ENCODE data around the gene COMMD1.

The COMMD1 gene

DNA sequence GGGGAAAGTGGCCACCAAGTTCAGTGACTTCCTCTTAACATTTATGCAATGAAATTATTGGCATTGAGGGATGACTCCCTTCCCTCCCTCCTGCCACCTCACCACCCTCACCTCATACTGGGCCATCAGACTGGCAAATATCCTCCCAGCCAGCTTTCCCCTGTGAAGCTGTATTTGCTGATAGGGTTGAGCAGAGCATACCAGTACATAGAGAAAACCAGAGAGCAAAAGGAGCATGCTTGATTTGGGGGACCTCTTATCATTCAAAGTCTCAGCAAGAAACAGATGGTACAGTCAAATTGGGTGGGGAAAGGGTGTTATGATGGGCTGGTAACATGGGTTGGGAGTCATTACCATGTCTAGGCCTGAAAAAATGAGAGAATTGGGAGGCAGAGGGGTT, 271.3 kb downstream of the COMMD1 start:
- Mint-ChIP-seq H3K9me3 (no peaks in the 10 kb centered on the region), H3K27ac (no peak overlapping the region), H3K27me3 (no peaks in the 10 kb centered on the region), H3K4me3 (no peak overlapping the region), H3K4me1 (no peaks in the 10 kb centered on the region)
- DNase-seq: no peak
- no peak for ATAC-seq

- no peak for DNase-seq
- H3K4me3 Mint-ChIP-seq: no peak overlapping the region
Measured at GRCh38 chr2:62177392-62178049, 272.0 kb downstream of the COMMD1 start.

DNA sequence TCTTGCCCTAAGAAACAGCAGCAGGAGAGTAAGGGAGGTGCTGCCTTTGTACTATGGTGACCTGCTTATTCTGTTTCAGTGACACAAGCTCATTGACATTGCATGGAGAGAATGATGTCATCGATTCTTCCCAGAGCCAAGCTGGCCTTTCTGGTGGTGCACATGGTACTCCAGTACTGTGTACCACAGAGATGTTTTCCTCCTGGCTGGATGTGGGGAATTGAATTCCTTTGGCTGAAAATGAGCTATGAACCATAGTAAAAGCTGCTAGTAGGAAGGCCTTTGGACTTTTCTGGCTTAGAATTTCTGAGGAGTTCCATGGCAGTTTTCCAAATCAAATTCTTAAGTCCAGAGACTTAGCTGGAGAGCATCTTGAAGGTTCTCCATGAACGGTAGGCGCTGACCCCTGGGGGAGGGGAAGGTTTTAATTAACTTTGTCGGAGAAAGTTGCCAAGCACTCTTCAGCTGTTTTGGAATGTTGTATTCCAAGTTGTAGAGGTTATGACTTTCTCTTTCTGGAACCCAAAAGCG, 273.3 kb downstream of the COMMD1 start:
- ATAC-seq (no peak), DNase-seq (no peak)
- Mint-ChIP-seq H3K4me3 (no peak overlapping the region), H3K9me3 (no peaks in the 10 kb centered on the region), H3K27ac (no peak overlapping the region), H3K4me1 (no peaks in the 10 kb centered on the region), H3K27me3 (no peaks in the 10 kb centered on the region)

More at GRCh38 chr2:62177392-62178049, 272.0 kb downstream of the COMMD1 start:
- H3K9me3 Mint-ChIP-seq: no peaks in the 10 kb centered on the region
- H3K27ac Mint-ChIP-seq: no peak overlapping the region
- ATAC-seq: no peak
- H3K4me1 Mint-ChIP-seq: no peaks in the 10 kb centered on the region
- no peaks in the 10 kb centered on the region for H3K27me3 Mint-ChIP-seq

- H3K27me3 Mint-ChIP-seq: no peaks in the 10 kb centered on the region
- no peak overlapping the region for H3K4me3 Mint-ChIP-seq
- no peak for DNase-seq
- no peak for ATAC-seq
- no peaks in the 10 kb centered on the region for H3K4me1 Mint-ChIP-seq
- no peaks in the 10 kb centered on the region for H3K9me3 Mint-ChIP-seq
- no peak overlapping the region for H3K27ac Mint-ChIP-seq
Measured at GRCh38 chr2:62180975-62181374, 275.5 kb downstream of the COMMD1 start.

DNA sequence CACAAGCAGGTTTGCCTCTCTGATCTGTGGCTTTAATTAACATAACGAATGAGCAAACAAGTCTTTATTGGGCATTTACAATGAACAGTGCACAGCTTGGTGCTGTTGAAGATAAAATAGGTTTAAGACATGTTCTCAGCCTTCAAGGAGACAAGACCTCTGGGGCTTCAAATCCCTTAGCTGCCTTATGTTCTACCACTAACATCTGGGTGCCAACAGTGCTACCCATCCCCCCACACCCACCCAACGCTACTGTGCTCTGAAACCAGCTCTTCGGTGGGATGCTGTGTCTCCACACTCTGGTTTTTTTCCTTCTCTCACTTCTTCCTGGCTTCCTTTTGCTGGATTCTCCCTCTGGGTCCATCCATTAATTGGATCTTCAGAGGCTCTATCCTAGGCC, 276.4 kb downstream of the COMMD1 start:
- no peak overlapping the region for H3K4me3 Mint-ChIP-seq
- H3K27ac Mint-ChIP-seq: no peak overlapping the region
- H3K4me1 Mint-ChIP-seq: no peaks in the 10 kb centered on the region
- H3K27me3 Mint-ChIP-seq: no peaks in the 10 kb centered on the region
- DNase-seq: no peak
- no peak for ATAC-seq
- H3K9me3 Mint-ChIP-seq: no peaks in the 10 kb centered on the region

DNA sequence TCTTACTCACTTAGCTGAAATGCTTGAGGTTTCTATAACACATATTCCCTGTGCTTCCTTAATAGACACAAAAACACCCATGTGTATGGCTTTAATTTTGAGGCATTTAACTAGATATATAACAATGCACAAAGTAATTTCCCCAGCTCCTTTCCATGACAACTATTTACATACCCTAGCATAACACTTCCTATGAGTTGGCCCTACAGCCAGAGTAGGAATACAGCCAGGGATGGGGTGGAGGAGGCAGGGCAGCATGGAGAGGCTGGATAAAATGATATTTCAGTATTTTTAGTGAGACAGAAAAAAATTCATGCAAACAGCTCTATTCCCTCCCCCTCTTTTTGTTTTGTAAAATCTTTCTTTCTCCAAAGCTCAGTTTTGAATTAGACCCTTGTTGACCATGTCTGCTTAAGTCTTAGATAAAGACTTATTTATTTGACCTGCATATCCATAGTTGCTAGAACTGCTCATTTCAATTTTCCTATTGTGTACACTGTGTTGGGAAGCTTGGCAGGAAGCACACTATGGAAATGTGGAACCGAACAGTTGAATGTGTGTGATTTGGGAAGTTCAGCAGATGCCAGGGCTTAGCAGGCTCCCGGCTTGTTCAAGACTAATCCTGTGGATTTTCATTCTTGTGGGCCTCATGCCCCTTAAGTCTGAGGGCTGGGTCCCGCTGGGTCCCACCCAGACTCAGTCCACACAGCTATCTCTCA, 279.2 kb downstream of the COMMD1 start:
- Mint-ChIP-seq H3K9me3 (no peaks in the 10 kb centered on the region), H3K27ac (no peak overlapping the region), H3K27me3 (no peaks in the 10 kb centered on the region), H3K4me3 (no peak overlapping the region), H3K4me1 (peaks cover 5% of the 10 kb centered on the region)
- ATAC-seq (no peak), DNase-seq (no peak)
